PC-3 (cell line): ENCODE results near the gene RBMY1J. TPM values are rescaled to one million over a fixed set of nuclear protein-coding genes. Genes with fewer than 3 reads are reported as not detected.
"Not testable (repeated sequence)": the region's sequence is repeated elsewhere in the genome, so short reads cannot be mapped to it uniquely, and the experiment has no call there.

ENCODE experiments used
- ATAC-seq: fragments of 200-7000 bp; cut with Tn5 transposase; 2 replicates; pipeline ENCODE4 v1.9.1; 2020; ENCODE audit warnings: mild to moderate bottlenecking, moderate library complexity
- BruUV-seq: library from RNA; stranded (reverse); fragments of 400-500 nt; replicated peaks from 2 replicates; lab custom pipeline; 2021; lab: Mats Ljungman, UMichigan
- CTCF ChIA-PET: fragments of 300-600 bp; sonication (Branson Sonifier 250); formaldehyde crosslinking; loops from one replicate; lab custom pipeline; 2022; ENCODE audit warnings: antibody characterized with exemption; lab: Charles Lee
- POLR2A ChIA-PET: fragments of 300-600 bp; sonication (Branson Sonifier 250); formaldehyde crosslinking; loops from one replicate; lab custom pipeline; 2022; ENCODE audit warnings: antibody characterized with exemption; ENCODE audit not compliant: unreplicated experiment; lab: Charles Lee
- DNase-seq: peaks from one replicate; pipeline ENCODE4 v3.0.0-alpha.2; 2015
- H2AFZ ChIP-seq: fragments of 300-600 bp; sonication (generic); 2 replicates; pipeline ENCODE4 v1.6.0; 2016; ENCODE audit warnings: antibody characterized with exemption, low read length
- H3F3A ChIP-seq: fragments of 300-600 bp; sonication (generic); one replicate; pipeline ENCODE4 v1.6.0; 2017; ENCODE audit warnings: antibody characterized with exemption, low read length, control low read depth, mild to moderate bottlenecking; ENCODE audit not compliant: unreplicated experiment
- H3K27ac ChIP-seq: fragments of 300-600 bp; sonication (generic); 2 replicates; pipeline ENCODE4 v1.5.1; 2016; ENCODE audit warnings: mild to moderate bottlenecking, low read length
- H3K27me3 ChIP-seq: fragments of 300-600 bp; sonication (generic); 2 replicates; pipeline ENCODE4 v1.6.1; 2016; ENCODE audit warnings: low read length, mixed read lengths
- H3K36me3 ChIP-seq: fragments of 300-600 bp; sonication (generic); 2 replicates; pipeline ENCODE4 v1.6.1; 2016; ENCODE audit warnings: low read depth, mixed run types, low read length, mixed read lengths
- H3K4me1 ChIP-seq: fragments of 300-600 bp; sonication (generic); 2 replicates; pipeline ENCODE4 v1.5.1; 2016; ENCODE audit warnings: low read length; ENCODE audit not compliant: insufficient read depth
- H3K4me2 ChIP-seq: fragments of 300-600 bp; sonication (generic); 2 replicates; pipeline ENCODE4 v1.6.0; 2016; ENCODE audit warnings: low read length
- H3K4me3 ChIP-seq: fragments of 300-600 bp; sonication (generic); 2 replicates; pipeline ENCODE4 v1.5.1; 2016; ENCODE audit warnings: mild to moderate bottlenecking, low read length, mixed read lengths
- H3K79me2 ChIP-seq: fragments of 300-600 bp; sonication (generic); 2 replicates; pipeline ENCODE4 v1.6.1; 2017; ENCODE audit warnings: low read length, mixed read lengths
- H3K9ac ChIP-seq: fragments of 300-600 bp; sonication (generic); 2 replicates; pipeline ENCODE4 v1.6.0; 2016; ENCODE audit warnings: mild to moderate bottlenecking, low read length
- H3K9me2 ChIP-seq: fragments of 300-600 bp; sonication (generic); replicated peaks from 2 replicates; pipeline ENCODE4 v1.6.1; 2016; ENCODE audit warnings: mixed run types, low read length, mixed read lengths
- H3K9me3 ChIP-seq: fragments of 300-600 bp; sonication (generic); 2 replicates; pipeline ENCODE4 v1.6.1; 2016; ENCODE audit warnings: low read length, mixed read lengths
- H4K20me1 ChIP-seq: fragments of 300-600 bp; sonication (generic); 2 replicates; pipeline ENCODE4 v1.6.1; 2016; ENCODE audit warnings: low read length, mixed read lengths
- intact Hi-C: fragments of 100-400 bp; cut with micrococcal nuclease; formaldehyde crosslinking; loops from 2 replicates; pipeline ENCODE4 v1.9.0; 2023
- total RNA-seq: library from RNA; depleted of rRNA; stranded (reverse); fragments of >200 nt; gene quantifications from 2 replicates; pipeline ENCODE4 v1.2.3, GENCODE V29; 2014; rRNA removed

Gene RBMY1J
- total RNA-seq, 1 experiment from 2014 or later = not detected

DNA sequence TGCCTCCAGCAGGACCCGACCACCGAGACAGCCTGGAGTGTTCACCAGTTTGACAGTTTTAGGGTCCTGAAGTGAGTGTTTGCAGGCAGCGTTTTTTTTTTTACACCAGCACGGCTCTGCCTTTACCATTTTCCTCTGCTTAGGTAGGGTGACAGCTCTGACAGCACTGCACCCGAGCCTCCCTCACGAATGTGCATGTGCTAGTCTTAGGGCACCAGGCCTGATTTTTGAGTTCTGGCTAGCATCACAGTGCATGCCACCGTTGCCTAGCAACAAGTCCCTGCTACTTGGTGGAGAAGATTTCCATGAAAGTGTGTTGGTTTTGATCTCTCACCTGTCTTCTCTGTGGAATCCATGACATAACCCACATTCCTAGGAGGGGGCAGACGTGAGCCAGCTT lies 52.3 kb downstream of the RBMY1J start:
- CTCF ChIA-PET, H3K79me2 ChIP-seq, H3K4me3 ChIP-seq, DNase-seq, H3F3A ChIP-seq, H3K4me1 ChIP-seq, H4K20me1 ChIP-seq, H3K27me3 ChIP-seq, BruUV-seq, H3K9ac ChIP-seq, H3K4me2 ChIP-seq, H3K36me3 ChIP-seq, POLR2A ChIA-PET, ATAC-seq, H3K9me3 ChIP-seq, intact Hi-C loops, H3K27ac ChIP-seq, H2AFZ ChIP-seq, H3K9me2 ChIP-seq: not testable (repeated sequence)

DNA sequence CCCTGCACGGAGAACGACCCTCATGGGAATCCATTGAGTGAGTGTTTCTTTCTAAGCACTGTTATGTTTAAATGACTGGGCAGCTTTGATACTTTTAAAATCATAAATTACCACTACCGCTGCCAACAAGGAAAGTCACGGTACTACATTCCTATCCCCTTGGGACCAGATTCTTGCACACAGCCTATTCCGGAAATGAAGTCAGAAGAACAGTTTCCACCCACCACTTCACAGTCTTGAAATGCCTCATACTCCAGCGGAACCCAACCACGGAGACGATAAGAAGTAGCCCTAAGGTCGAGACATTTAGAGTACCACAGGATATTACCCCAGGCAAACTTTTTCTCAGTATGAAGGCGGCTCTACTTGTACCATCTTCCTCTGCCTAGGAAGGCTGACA lies 58.8 kb downstream of the RBMY1J start:
- H2AFZ ChIP-seq, BruUV-seq, H3K9ac ChIP-seq, H3K4me2 ChIP-seq, CTCF ChIA-PET, H3K27ac ChIP-seq, H3F3A ChIP-seq, DNase-seq, intact Hi-C loops, H3K9me3 ChIP-seq, H3K9me2 ChIP-seq, H3K79me2 ChIP-seq, POLR2A ChIA-PET, ATAC-seq, H3K4me1 ChIP-seq, H3K27me3 ChIP-seq, H3K36me3 ChIP-seq, H3K4me3 ChIP-seq, H4K20me1 ChIP-seq: not testable (repeated sequence)

Other genes with a start within 250 kb of the RBMY1J start
- gene RBMY1F, start 220.5 kb upstream of the RBMY1J start, total RNA-seq = not detected in 2 replicates